SU-DHL-6 (cell line): ENCODE results near the gene NCKAP5.

Experiments
- H2AFZ ChIP-seq: fragments of 200-600 bp; sonication (generic); 2 replicates; pipeline ENCODE4 v1.6.1; 2014; ENCODE audit warnings: low read depth, mild to moderate bottlenecking, moderate library complexity, mixed read lengths, antibody characterized with exemption, low read length; ENCODE audit not compliant: severe bottlenecking
- H3F3A ChIP-seq: fragments of 200-600 bp; shearing (Covaris generic); 2 replicates; pipeline ENCODE4 v1.6.0; 2016; ENCODE audit warnings: antibody characterized with exemption, mild to moderate bottlenecking; ENCODE audit not compliant: insufficient read depth
- H3K27ac ChIP-seq: fragments of 200-600 bp; sonication (generic); 2 replicates; pipeline ENCODE4 v1.5.1; 2016; ENCODE audit warnings: low read depth, mild to moderate bottlenecking, low read length, moderate library complexity, mixed read lengths
- H3K27me3 ChIP-seq: fragments of 200-600 bp; sonication (generic), shearing (Covaris generic); 2 replicates; pipeline ENCODE4 v1.6.0; 2014; ENCODE audit warnings: mild to moderate bottlenecking, low read length
- H3K36me3 ChIP-seq: fragments of 200-600 bp; sonication (generic); 2 replicates; pipeline ENCODE4 v1.6.1; 2014; ENCODE audit warnings: mild to moderate bottlenecking, low read length, mixed read lengths
- H3K4me2 ChIP-seq: fragments of 300-600, 200-600 bp; shearing (Covaris generic), sonication (generic); 2 replicates; pipeline ENCODE4 v1.6.0; 2014; ENCODE audit warnings: low read length, low read depth, mild to moderate bottlenecking; ENCODE audit not compliant: poor library complexity, severe bottlenecking
- H3K4me3 ChIP-seq: fragments of 200-600 bp; sonication (generic); 2 replicates; pipeline ENCODE4 v1.5.1; 2014; ENCODE audit warnings: antibody characterized with exemption, low read length, mild to moderate bottlenecking, mixed read lengths; ENCODE audit not compliant: insufficient read depth, poor library complexity, severe bottlenecking
- H3K79me2 ChIP-seq: fragments of 200-600 bp; sonication (generic); 2 replicates; pipeline ENCODE4 v1.6.1; 2014; ENCODE audit warnings: mild to moderate bottlenecking, low read length, moderate library complexity; ENCODE audit not compliant: insufficient read depth
- H3K9ac ChIP-seq: fragments of 200-600 bp; sonication (generic); 2 replicates; pipeline ENCODE4 v1.7.0; 2014; ENCODE audit warnings: mild to moderate bottlenecking, low read length
- H3K9me2 ChIP-seq: fragments of 200-600 bp; sonication (generic); replicated peaks from 2 replicates; pipeline ENCODE4 v1.6.1; 2014; ENCODE audit warnings: low read length; ENCODE audit not compliant: insufficient read depth
- H3K9me3 ChIP-seq: fragments of 200-600 bp; sonication (generic); 2 replicates; pipeline ENCODE4 v1.6.1; 2014; ENCODE audit warnings: low read length, mixed read lengths; ENCODE audit not compliant: insufficient read depth
- H4K20me1 ChIP-seq: fragments of 200-600 bp; sonication (generic); 2 replicates; pipeline ENCODE4 v1.6.1; 2014; ENCODE audit warnings: low read depth, mild to moderate bottlenecking, antibody characterized with exemption, low read length, moderate library complexity, mixed read lengths
- EZH2phosphoT487 ChIP-seq: fragments of 200-600 bp; sonication (generic), shearing (Covaris generic); conservative IDR thresholded peaks from 2 replicates; pipeline ENCODE4 v1.6.1; 2018; ENCODE audit warnings: mild to moderate bottlenecking, antibody characterized with exemption, low read length, moderate library complexity, mixed read lengths
- TF ChIP-seq, protein P1 (sequence below): fragments of 200-600 bp; sonication (generic); IDR thresholded peaks from one replicate; pipeline ENCODE4 v1.5.1; 2017; ENCODE audit warnings: antibody characterized with exemption, mild to moderate bottlenecking, low read length, moderate library complexity; ENCODE audit not compliant: insufficient read depth, poor library complexity, severe bottlenecking

Gene NCKAP5

DNA sequence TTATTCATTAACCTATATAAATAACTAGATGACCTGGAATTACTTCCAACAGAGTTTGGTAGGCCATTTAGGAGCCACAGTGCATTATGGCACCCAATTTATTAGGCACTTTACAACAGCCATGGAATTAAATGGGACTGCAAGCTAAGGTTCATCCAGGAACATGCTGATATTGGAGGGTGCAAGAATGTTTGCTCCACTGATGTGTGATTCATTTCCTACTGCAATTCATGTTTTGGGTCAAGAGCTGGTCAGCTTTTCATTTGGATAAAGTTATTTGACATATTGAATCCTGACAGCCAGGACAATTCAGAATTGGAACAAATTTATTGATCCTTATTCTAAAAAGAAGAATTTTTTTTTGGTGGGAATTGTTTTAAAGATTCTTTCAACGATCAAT is 886.5 kb downstream of the NCKAP5 start:
- Histone ChIP-seq H3K4me2 (no peak overlapping the region), H3K27me3 (no peaks in the 10 kb centered on the region)

DNA sequence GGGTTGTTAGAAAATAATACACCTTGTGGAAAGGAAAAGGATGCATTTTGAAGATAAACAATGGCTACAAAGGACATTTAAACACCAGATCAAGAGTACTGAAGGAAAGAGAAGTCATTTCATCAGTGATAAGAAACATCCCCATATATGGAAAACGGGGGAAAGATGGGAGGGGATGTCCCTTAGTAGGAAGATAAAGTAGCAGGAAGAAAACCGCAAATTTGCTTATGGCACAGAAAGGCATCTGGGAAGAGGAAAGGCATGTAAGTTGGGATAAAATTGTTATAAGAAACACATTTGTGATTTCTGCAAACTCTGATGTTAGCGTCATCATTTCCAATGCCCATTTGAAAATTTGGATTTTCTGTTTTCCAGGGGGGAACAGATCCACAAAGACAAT is 887.7 kb downstream of the NCKAP5 start:
- Histone ChIP-seq H2AFZ (no peak overlapping the region), H3K36me3 (no peaks in the 10 kb centered on the region), H3K79me2 (no peaks in the 10 kb centered on the region), H3K9me2 (no peaks in the 10 kb centered on the region), H3K9ac (no peak overlapping the region), H3K27me3 (no peaks in the 10 kb centered on the region), H3F3A (no peaks in the 10 kb centered on the region), H3K27ac (no peak overlapping the region), H3K9me3 (no peaks in the 10 kb centered on the region), H4K20me1 (no peaks in the 10 kb centered on the region), H3K4me2 (no peak overlapping the region), H3K4me3 (no peak overlapping the region)
- TF ChIP-seq, protein P1, sequence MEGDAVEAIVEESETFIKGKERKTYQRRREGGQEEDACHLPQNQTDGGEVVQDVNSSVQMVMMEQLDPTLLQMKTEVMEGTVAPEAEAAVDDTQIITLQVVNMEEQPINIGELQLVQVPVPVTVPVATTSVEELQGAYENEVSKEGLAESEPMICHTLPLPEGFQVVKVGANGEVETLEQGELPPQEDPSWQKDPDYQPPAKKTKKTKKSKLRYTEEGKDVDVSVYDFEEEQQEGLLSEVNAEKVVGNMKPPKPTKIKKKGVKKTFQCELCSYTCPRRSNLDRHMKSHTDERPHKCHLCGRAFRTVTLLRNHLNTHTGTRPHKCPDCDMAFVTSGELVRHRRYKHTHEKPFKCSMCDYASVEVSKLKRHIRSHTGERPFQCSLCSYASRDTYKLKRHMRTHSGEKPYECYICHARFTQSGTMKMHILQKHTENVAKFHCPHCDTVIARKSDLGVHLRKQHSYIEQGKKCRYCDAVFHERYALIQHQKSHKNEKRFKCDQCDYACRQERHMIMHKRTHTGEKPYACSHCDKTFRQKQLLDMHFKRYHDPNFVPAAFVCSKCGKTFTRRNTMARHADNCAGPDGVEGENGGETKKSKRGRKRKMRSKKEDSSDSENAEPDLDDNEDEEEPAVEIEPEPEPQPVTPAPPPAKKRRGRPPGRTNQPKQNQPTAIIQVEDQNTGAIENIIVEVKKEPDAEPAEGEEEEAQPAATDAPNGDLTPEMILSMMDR, result no peak
- no peak for TF ChIP-seq EZH2phosphoT487

More for the DNA sequence above, 886.5 kb downstream of the NCKAP5 start:
- H3K4me3 ChIP-seq, result no peak overlapping the region
- no peaks in the 10 kb centered on the region for H3K9me3 ChIP-seq
- no peaks in the 10 kb centered on the region for H3F3A ChIP-seq
- no peak overlapping the region for H3K9ac ChIP-seq
- no peaks in the 10 kb centered on the region for H3K36me3 ChIP-seq
- H3K79me2 ChIP-seq, result no peaks in the 10 kb centered on the region
- TF ChIP-seq EZH2phosphoT487, result no peak
- TF ChIP-seq, protein P1, result no peak
- H3K9me2 ChIP-seq, result no peaks in the 10 kb centered on the region
- no peak overlapping the region for H3K27ac ChIP-seq
- H4K20me1 ChIP-seq, result no peaks in the 10 kb centered on the region
- H2AFZ ChIP-seq, result no peak overlapping the region

DNA sequence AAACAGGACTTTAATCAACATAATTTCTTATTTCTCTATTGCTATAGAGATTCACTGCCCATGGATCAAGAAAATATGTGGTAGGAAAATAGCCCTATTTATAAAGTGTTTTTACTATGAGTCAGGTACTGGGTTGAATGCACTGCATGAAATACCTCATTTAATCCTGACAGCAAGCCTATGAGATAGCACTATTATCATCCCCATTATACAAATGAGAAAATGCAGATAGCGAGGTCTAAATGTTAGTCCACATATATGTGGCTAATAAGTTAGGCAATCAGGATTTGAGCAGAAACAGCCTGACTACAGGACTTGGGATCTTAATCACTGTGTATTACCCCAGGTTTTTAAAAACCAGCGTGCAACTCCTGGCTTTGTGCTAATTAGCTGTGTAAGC is 889.8 kb downstream of the NCKAP5 start:
- no peak overlapping the region for H3K27ac ChIP-seq
- TF ChIP-seq, protein P1, result no peak
- no peak for TF ChIP-seq EZH2phosphoT487

More for the DNA sequence above, 889.8 kb downstream of the NCKAP5 start:
- Histone ChIP-seq H3K79me2 (no peaks in the 10 kb centered on the region), H4K20me1 (no peaks in the 10 kb centered on the region), H3K36me3 (no peaks in the 10 kb centered on the region), H3K4me2 (no peak overlapping the region), H3K4me3 (no peak overlapping the region), H2AFZ (no peak overlapping the region), H3K9ac (no peak overlapping the region), H3F3A (no peaks in the 10 kb centered on the region), H3K27me3 (no peaks in the 10 kb centered on the region), H3K9me3 (no peaks in the 10 kb centered on the region), H3K9me2 (no peaks in the 10 kb centered on the region)
